ENCODE results near the gene RCE1.

DNA sequence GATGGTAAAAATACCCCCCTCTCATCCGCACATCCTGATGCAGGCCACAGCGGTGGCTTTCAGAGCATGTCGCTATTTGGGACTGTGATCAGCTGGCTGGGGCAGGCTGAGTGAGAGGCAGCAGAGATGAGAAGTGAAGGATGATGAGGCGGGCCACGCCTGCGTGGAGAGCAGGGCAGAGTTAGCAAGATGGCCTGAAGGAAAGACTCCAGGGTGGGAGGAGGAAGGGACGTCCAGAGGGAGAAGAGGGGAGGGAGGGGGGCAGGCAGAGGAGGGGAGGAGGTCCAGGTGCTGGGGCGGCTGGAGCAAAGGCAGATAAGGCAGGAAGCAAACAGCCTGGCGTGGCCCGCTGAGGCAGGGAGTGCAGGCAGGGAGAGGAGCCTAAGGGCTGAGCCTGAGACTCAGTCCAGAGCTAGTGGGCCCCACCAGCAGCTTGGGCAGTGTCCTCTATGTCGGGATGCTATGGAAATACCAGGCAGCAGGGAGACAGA, 42.8 kb downstream of the RCE1 start:
- TF ChIP-seq, protein P1, sequence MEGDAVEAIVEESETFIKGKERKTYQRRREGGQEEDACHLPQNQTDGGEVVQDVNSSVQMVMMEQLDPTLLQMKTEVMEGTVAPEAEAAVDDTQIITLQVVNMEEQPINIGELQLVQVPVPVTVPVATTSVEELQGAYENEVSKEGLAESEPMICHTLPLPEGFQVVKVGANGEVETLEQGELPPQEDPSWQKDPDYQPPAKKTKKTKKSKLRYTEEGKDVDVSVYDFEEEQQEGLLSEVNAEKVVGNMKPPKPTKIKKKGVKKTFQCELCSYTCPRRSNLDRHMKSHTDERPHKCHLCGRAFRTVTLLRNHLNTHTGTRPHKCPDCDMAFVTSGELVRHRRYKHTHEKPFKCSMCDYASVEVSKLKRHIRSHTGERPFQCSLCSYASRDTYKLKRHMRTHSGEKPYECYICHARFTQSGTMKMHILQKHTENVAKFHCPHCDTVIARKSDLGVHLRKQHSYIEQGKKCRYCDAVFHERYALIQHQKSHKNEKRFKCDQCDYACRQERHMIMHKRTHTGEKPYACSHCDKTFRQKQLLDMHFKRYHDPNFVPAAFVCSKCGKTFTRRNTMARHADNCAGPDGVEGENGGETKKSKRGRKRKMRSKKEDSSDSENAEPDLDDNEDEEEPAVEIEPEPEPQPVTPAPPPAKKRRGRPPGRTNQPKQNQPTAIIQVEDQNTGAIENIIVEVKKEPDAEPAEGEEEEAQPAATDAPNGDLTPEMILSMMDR (conservative IDR thresholded peaks at IDR 0.05), result no peak
- TF ChIP-seq ZFX (IDR thresholded peaks at IDR 0.05), result no peak

Data from C4-2B (cell line).